Astrocyte of the cerebellum (primary cell): ENCODE results near the gene SLC7A6.
A peak's percentile ranks its signal among the peaks of the same experiment; 100 is the strongest.

ENCODE experiments used
- DNase-seq: peaks from one replicate; pipeline ENCODE4 v3.0.0-alpha.2; 2011; ENCODE audit warnings: low read depth
- H3K4me3 ChIP-seq: 2 replicates; pipeline ENCODE4 v1.5.1; 2011; ENCODE audit warnings: mild to moderate bottlenecking, low read depth, low read length, moderate library complexity
- in situ Hi-C: cut with HindIII; loops from 2 replicates; pipeline ENCODE4 v1.10.0; 2017; ENCODE audit warnings: low sequenced_read_pairs
- TF ChIP-seq, protein P1 (sequence below): IDR thresholded peaks from 2 replicates; pipeline ENCODE4 v1.5.1; 2012; ENCODE audit warnings: low read length, low read depth, moderate library complexity, mild to moderate bottlenecking; ENCODE audit errors: missing control alignments

Gene SLC7A6

DNA sequence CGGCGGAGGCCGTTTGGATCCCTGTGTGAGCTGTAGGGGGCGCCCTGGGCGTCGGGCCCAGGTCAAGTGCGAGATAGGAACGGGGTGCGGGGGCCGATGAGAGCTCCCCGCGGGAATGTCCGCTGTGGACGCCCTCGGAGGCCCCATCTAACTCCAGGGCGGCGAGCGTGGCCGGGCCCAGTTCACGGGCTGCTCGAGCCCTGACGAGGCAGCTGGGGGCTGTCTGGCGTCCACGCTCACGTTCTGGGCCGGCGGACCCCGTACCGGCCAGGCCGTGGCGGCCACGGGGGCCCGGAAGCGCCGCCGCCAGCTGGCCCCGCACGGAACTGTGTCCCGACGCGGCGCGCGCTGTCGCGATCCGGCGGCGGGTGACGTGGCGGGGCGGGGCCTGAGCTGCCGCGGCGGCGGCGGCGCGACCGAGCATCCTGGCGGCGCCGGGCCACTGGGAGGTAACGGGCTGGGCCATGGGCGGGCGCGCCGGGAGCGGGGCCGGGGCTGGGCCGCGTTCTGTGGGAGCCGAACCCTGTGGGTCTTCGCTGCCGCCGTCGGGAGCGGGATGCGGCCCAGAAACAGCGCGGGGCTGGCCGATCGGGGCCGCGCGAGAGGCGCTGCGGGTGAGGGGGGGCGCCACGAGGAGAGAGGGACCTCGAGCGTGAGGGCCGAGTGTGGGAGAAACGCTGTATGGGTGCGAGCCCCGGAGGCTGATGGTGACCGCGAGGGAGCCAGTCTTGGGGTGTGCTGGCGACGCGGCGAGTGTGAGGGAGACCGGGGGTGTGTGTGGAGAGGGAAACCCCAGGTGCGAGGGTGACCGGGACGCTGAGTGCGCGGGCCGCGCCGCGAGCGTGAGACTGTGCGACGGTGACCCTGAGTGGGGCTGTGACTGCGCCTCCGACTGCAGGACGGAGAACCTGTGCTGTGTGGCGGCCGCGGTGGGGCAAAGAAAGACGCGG is at the start of gene SLC7A6:
TSS of gene SLC7A6 (plus strand) at position 399 of the 950 bp plus-strand sequence. CDS start 10,201 bp downstream, outside the sequence.
- DNase-seq = no peak
- peak within 1 kb of the TSS; percentile 84 for H3K4me3 ChIP-seq
- in situ Hi-C loops = no loop called here
- TF ChIP-seq, protein P1, sequence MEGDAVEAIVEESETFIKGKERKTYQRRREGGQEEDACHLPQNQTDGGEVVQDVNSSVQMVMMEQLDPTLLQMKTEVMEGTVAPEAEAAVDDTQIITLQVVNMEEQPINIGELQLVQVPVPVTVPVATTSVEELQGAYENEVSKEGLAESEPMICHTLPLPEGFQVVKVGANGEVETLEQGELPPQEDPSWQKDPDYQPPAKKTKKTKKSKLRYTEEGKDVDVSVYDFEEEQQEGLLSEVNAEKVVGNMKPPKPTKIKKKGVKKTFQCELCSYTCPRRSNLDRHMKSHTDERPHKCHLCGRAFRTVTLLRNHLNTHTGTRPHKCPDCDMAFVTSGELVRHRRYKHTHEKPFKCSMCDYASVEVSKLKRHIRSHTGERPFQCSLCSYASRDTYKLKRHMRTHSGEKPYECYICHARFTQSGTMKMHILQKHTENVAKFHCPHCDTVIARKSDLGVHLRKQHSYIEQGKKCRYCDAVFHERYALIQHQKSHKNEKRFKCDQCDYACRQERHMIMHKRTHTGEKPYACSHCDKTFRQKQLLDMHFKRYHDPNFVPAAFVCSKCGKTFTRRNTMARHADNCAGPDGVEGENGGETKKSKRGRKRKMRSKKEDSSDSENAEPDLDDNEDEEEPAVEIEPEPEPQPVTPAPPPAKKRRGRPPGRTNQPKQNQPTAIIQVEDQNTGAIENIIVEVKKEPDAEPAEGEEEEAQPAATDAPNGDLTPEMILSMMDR = peak; percentile 65

DNA sequence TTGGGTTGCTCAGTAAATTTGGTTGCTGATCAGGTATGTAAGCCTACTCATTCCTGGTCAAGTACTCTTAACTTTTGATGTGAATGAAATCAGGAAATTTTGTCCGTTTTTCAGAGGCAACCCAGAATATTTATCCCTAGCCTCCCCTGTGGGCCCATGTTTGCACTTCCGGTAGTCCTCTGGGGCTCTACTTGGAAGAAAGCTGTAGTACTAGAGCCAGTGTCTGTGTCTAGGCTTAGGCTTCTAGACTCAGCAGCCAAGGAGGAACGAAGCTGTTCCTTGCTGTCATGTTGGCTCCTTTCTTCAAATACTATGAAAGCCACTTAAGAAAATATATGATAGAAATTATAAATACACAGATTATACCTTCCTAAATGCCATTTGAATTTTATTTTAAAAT is 49.6 kb upstream of the SLC7A6 start:
- no peak for DNase-seq
- TF ChIP-seq, protein P1 = no peak
- H3K4me3 ChIP-seq = no peak overlapping the region
- in situ Hi-C loops = no loop called here

DNA sequence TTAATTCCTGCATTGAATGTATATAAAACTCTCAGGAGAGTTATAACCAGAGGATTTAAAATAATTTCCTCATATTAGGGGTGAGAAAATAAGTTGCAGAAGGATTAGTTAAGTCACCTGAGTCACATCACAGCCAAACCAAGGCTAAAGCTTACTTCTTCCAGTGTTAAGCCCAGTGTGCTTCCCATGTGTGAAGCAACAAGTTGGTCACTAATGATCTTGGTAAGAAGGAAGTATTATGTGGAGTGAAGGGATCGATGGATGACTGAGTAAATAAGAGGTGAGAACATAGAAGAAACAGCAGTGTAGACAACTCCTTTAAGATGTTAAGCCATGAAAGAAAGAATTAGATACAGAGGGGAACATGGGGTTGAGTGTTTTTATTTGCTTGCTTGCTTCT is 49.0 kb upstream of the SLC7A6 start:
- in situ Hi-C loops = no loop called here
- TF ChIP-seq, protein P1 = no peak
- no peak overlapping the region for H3K4me3 ChIP-seq
- no peak for DNase-seq

DNA sequence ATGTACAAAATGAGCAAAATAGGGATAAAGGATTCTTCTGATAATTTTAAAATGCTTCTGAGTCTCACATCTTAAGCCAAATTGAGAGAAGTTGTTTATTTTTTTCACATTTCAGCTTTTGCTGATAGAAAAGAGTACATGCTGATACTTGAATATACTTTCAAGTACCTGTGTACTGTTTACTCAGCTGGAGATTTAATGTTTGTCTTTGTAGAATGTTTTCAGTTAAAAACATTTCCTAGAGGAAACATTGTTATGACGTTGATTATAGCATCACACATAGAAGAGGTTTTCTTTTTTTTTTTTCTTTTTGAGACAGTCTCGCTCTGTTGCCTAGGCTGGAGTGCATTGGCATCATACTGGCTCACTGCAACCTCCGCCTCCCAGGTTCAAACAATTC is 48.1 kb upstream of the SLC7A6 start:
- H3K4me3 ChIP-seq = no peak overlapping the region
- TF ChIP-seq, protein P1 = no peak
- in situ Hi-C loops = no loop called here
- no peak for DNase-seq

DNA sequence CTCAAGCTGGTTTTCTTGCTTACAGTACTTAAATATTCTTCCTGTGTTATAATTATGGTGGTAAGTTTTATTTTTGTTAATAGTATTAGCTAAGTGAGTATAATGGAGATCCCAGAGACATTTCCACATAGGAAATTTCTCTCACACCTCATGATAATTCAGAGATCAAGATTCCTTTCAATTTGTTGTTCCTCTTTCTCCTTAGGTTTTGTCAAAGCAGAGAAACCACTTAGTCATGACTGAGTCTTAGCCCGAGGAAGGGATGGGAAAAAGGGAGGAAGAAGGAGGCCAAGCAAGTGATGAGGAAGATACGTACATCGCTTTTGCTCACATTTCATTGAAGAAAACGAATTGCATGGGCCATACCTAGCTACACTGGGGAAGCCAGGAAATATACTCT is 46.8 kb upstream of the SLC7A6 start:
- TF ChIP-seq, protein P1 = no peak
- in situ Hi-C loops = no loop called here
- no peak for DNase-seq
- no peak overlapping the region for H3K4me3 ChIP-seq

DNA sequence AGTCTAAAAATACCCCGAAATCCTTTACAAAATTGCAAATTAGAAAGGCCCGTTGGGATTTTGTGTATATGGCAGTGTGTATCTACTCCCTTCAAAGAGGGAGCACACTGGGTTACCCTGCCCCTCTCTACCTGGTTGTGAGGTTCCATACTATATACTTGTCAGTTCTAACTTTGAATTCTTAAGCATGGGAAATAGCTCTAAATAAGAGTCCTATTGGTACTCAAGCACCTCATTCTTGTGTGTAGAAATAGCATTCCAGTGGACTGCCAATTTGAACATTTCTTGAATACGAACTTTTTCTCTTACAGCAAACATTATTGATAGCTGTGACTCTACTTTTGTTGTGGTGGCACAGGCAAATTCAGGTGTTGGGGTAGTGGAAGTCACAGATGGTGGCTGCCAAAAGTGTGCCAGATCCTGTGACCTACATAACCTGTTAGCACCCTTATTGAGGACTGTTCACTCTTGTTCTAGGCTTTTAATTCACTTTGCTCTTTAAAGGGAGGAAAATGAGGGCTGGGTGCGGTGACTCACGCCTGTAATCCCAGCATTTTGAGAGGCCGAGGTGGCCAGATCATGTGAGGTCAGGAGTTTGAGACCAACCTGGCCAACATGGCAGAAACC is 44.5 kb upstream of the SLC7A6 start:
- in situ Hi-C loops = no loop called here
- DNase-seq = no peak
- TF ChIP-seq, protein P1 = no peak
- no peak overlapping the region for H3K4me3 ChIP-seq
